IMR-90 (cell line): Measurements from ENCODE around the gene PEAK3. TPM values are rescaled to one million over a fixed set of nuclear protein-coding genes. Genes with fewer than 3 reads are reported as not detected.

Source experiments
- ATAC-seq: fragments of 200-7000 bp; cut with Tn5 transposase; 2 replicates; pipeline ENCODE4 v1.9.1; 2020; ENCODE audit warnings: low read depth, mild to moderate bottlenecking, moderate library complexity
- BruUV-seq: library from RNA; stranded (reverse); fragments of 400-500 nt; replicated peaks from 2 replicates; lab custom pipeline; 2021; lab: Mats Ljungman, UMichigan
- CTCF ChIA-PET: fragments of 300-600 bp; formaldehyde crosslinking; extraction: SDS; loops from one replicate; lab custom pipeline; 2021; ENCODE audit warnings: antibody characterized with exemption; lab: Yijun Ruan, JAX
- POLR2A ChIA-PET: fragments of 300-600 bp; sonication (Branson Sonifier 250); formaldehyde crosslinking; loops from one replicate; lab custom pipeline; 2022; ENCODE audit warnings: antibody characterized with exemption; ENCODE audit not compliant: unreplicated experiment; lab: Charles Lee
- DNase-seq: peaks from one replicate; pipeline ENCODE4 v3.0.0; 2013
- H2AFZ ChIP-seq: replicated peaks from 2 replicates; pipeline ENCODE3; 2013; ENCODE audit warnings: low read length, mild to moderate bottlenecking; ENCODE audit not compliant: poor library complexity
- H2AK5ac ChIP-seq: 2 replicates; pipeline ENCODE4 v1.6.1; 2013; ENCODE audit warnings: low read depth, low read length, inconsistent platforms
- H2AK9ac ChIP-seq: replicated peaks from 2 replicates; pipeline ENCODE3; 2013; ENCODE audit warnings: mild to moderate bottlenecking, low read depth, low read length, moderate library complexity; ENCODE audit not compliant: poor library complexity
- H2BK120ac ChIP-seq: 2 replicates; pipeline ENCODE4 v1.6.1; 2013; ENCODE audit warnings: low read depth, low read length, inconsistent platforms
- H2BK15ac ChIP-seq: 3 replicates; pipeline ENCODE4 v1.6.1; 2013; ENCODE audit warnings: low read depth, low read length, inconsistent platforms
- H2BK20ac ChIP-seq: 2 replicates; pipeline ENCODE4 v1.6.1; 2013; ENCODE audit warnings: low read depth, mild to moderate bottlenecking, inconsistent platforms, low read length, moderate library complexity
- H2BK5ac ChIP-seq: 2 replicates; pipeline ENCODE4 v1.6.1; 2013; ENCODE audit warnings: mild to moderate bottlenecking, low read depth, low read length, inconsistent platforms; ENCODE audit not compliant: poor library complexity, severe bottlenecking
- H3K14ac ChIP-seq: replicated peaks from 2 replicates; pipeline ENCODE4 v1.6.1; 2013; ENCODE audit warnings: low read depth, low read length, inconsistent platforms
- H3K18ac ChIP-seq: 2 replicates; pipeline ENCODE4 v1.6.1; 2013; ENCODE audit warnings: low read depth, low read length, control low read depth
- H3K23ac ChIP-seq: 2 replicates; pipeline ENCODE4 v1.6.1; 2013; ENCODE audit warnings: low read depth, low read length, inconsistent platforms
- H3K27ac ChIP-seq: 2 replicates; pipeline ENCODE4 v1.5.1; 2013; ENCODE audit warnings: mild to moderate bottlenecking, control low read depth, low read length; ENCODE audit not compliant: insufficient read depth
- H3K27me3 ChIP-seq: 2 replicates; pipeline ENCODE4 v1.6.1; 2013; ENCODE audit warnings: low read length; ENCODE audit not compliant: control insufficient read depth, insufficient read depth
- H3K36me3 ChIP-seq: 2 replicates; pipeline ENCODE4 v1.6.1; 2013; ENCODE audit warnings: low read length, mixed read lengths; ENCODE audit not compliant: control insufficient read depth, insufficient read depth
- H3K4ac ChIP-seq: 2 replicates; pipeline ENCODE4 v1.6.1; 2013; ENCODE audit warnings: low read depth, low read length, inconsistent platforms
- H3K4me1 ChIP-seq: 2 replicates; pipeline ENCODE4 v1.6.1; 2013; ENCODE audit warnings: low read length, mixed read lengths; ENCODE audit not compliant: control insufficient read depth, insufficient read depth
- H3K4me2 ChIP-seq: 2 replicates; pipeline ENCODE4 v1.6.1; 2013; ENCODE audit warnings: low read depth, mild to moderate bottlenecking, control low read depth, low read length, moderate library complexity
- H3K4me3 ChIP-seq: 2 replicates; pipeline ENCODE4 v1.5.1; 2013; ENCODE audit warnings: low read depth, mild to moderate bottlenecking, control low read depth, low read length, moderate library complexity; ENCODE audit not compliant: insufficient read depth
- H3K56ac ChIP-seq: 2 replicates; pipeline ENCODE4 v1.6.1; 2013; ENCODE audit warnings: low read length, inconsistent platforms; ENCODE audit not compliant: insufficient read depth; ENCODE audit errors: extremely low read depth
- H3K79me1 ChIP-seq, 2 experiments: 2 replicates each; pipeline ENCODE4 v1.6.1; 2013; ENCODE audit warnings: low read length in 2 of 2, inconsistent platforms in 1 of 2, low read depth in 1 of 2
- H3K9ac ChIP-seq: 2 replicates; pipeline ENCODE4 v1.6.1; 2013; ENCODE audit warnings: low read depth, low read length, control low read depth
- H3K9me1 ChIP-seq: 2 replicates; pipeline ENCODE4 v1.6.1; 2013; ENCODE audit warnings: low read length, inconsistent platforms; ENCODE audit not compliant: insufficient read depth
- H3K9me3 ChIP-seq: 2 replicates; pipeline ENCODE4 v1.6.1; 2013; ENCODE audit warnings: low read length; ENCODE audit not compliant: control insufficient read depth, insufficient read depth
- H4K20me1 ChIP-seq: 2 replicates; pipeline ENCODE4 v1.6.1; 2013; ENCODE audit warnings: low read length, inconsistent platforms; ENCODE audit not compliant: insufficient read depth
- H4K5ac ChIP-seq: 2 replicates; pipeline ENCODE4 v1.6.1; 2013; ENCODE audit warnings: mild to moderate bottlenecking, low read depth, low read length, control low read depth
- H4K8ac ChIP-seq, 2 experiments: 2 replicates each; pipeline ENCODE4 v1.6.1; 2013; ENCODE audit warnings: low read depth in 2 of 2, low read length in 2 of 2, control low read depth in 1 of 2, inconsistent platforms in 1 of 2
- H4K91ac ChIP-seq: 2 replicates; pipeline ENCODE4 v1.6.1; 2013; ENCODE audit warnings: low read depth, low read length, inconsistent platforms; ENCODE audit not compliant: insufficient read depth
- BHLHE40 ChIP-seq: fragments of 150-350 bp; IDR thresholded peaks from 2 replicates; pipeline ENCODE4 v1.6.1; 2016; ENCODE audit warnings: mild to moderate bottlenecking, low read depth, low read length
- CHD1 ChIP-seq: IDR thresholded peaks from 2 replicates; pipeline ENCODE4 v1.6.1; 2012; ENCODE audit warnings: low read depth, low read length, improper control_type of control experiment
- CTCF ChIP-seq: conservative IDR thresholded peaks from 2 replicates; pipeline ENCODE4 v1.5.1; 2012; ENCODE audit warnings: mild to moderate bottlenecking, low read depth, low read length, improper control_type of control experiment
- ELK1 ChIP-seq: fragments of 150-350 bp; IDR thresholded peaks from 2 replicates; pipeline ENCODE4 v1.6.1; 2016; ENCODE audit warnings: low read depth, mild to moderate bottlenecking, low read length, moderate library complexity, borderline replicate concordance
- FOS ChIP-seq: fragments of 150-350 bp; IDR thresholded peaks from 2 replicates; pipeline ENCODE4 v1.6.1; 2016; ENCODE audit warnings: low read depth, low read length
- MAFK ChIP-seq: IDR thresholded peaks from 2 replicates; pipeline ENCODE4 v1.6.1; 2012; ENCODE audit warnings: low read depth, low read length, improper control_type of control experiment
- MAZ ChIP-seq: IDR thresholded peaks from 2 replicates; pipeline ENCODE4 v1.6.1; 2012; ENCODE audit warnings: low read depth, mild to moderate bottlenecking, low read length, improper control_type of control experiment, moderate library complexity, borderline replicate concordance
- MXI1 ChIP-seq: IDR thresholded peaks from 2 replicates; pipeline ENCODE4 v1.6.1; 2012; ENCODE audit warnings: low read depth, mild to moderate bottlenecking, low read length, moderate library complexity, borderline replicate concordance
- NFE2L2 ChIP-seq: fragments of 150-350 bp; IDR thresholded peaks from 2 replicates; pipeline ENCODE4 v1.6.1; 2016; ENCODE audit warnings: low read depth, mild to moderate bottlenecking, low read length
- POLR2A ChIP-seq: IDR thresholded peaks from 2 replicates; pipeline ENCODE4 v1.6.1; 2012; ENCODE audit warnings: mild to moderate bottlenecking, low read depth, low read length
- RAD21 ChIP-seq: IDR thresholded peaks from 2 replicates; pipeline ENCODE4 v1.6.1; 2012; ENCODE audit warnings: low read length, improper control_type of control experiment
- RCOR1 ChIP-seq: IDR thresholded peaks from 2 replicates; pipeline ENCODE4 v1.6.1; 2012; ENCODE audit warnings: mild to moderate bottlenecking, low read length, improper control_type of control experiment; ENCODE audit not compliant: insufficient replicate concordance
- RFX5 ChIP-seq: IDR thresholded peaks from 2 replicates; pipeline ENCODE4 v1.8.0; 2012; ENCODE audit warnings: low read depth, mild to moderate bottlenecking, low read length, moderate library complexity
- SMC3 ChIP-seq: fragments of 150-350 bp; IDR thresholded peaks from 2 replicates; pipeline ENCODE4 v1.6.1; 2016; ENCODE audit warnings: low read depth, mild to moderate bottlenecking, antibody characterized with exemption, low read length, moderate library complexity
- USF2 ChIP-seq: fragments of 150-350 bp; IDR thresholded peaks from 2 replicates; pipeline ENCODE4 v1.6.1; 2017; ENCODE audit warnings: mild to moderate bottlenecking, antibody characterized with exemption, low read length, low read depth
- WGBS, 2 experiments: methylation state at CpG; one replicate each; pipeline versions ENCODE4 v1.1.5 to v1.1.7; 2013; ENCODE audit warnings: missing lambda C conversion rate in 2 of 2; ENCODE audit not compliant: insufficient read length in 1 of 2; ENCODE audit errors: extremely low coverage in 2 of 2; 5-methylcytosine and 5-hydroxymethylcytosine counted together
- dilution Hi-C: fragments of 300-500 bp; cut with HindIII; formaldehyde crosslinking; loops from one replicate; pipeline ENCODE4 v1.14.3; 2018; ENCODE audit warnings: low sequenced_read_pairs; ENCODE audit not compliant: unreplicated experiment
- in situ Hi-C: fragments of 300-500 bp; cut with MboI; formaldehyde crosslinking; loops from 3 replicates; pipeline ENCODE4 v1.14.3; 2019; ENCODE audit warnings: low sequenced_read_pairs, inconsistent platforms, mixed read lengths
- intact Hi-C: fragments of 100-400 bp; cut with micrococcal nuclease; formaldehyde crosslinking; loops from 2 replicates; pipeline ENCODE4 v1.10.0; 2022
- polyA plus RNA-seq, 3 experiments: library from polyadenylated mRNA; depleted of rRNA; stranded (reverse); fragments of >200 nt; gene quantifications; 2 replicates each; pipeline ENCODE4 v1.2.3, GENCODE V29; 2012; ENCODE audit warnings: low replicate concordance in 1 of 3
- total RNA-seq: library from RNA; depleted of rRNA; stranded (reverse); fragments of >200 nt; gene quantifications from 2 replicates; pipeline ENCODE4 v1.2.3, GENCODE V29; 2012

Gene PEAK3
- total and polyA plus RNA-seq, 2 of the 4 experiments (the other 2 are of a cell fraction) = under 0.01 to 0.09 TPM

GRCh38 chr19:2228157-2229030, 53.6 kb downstream of the PEAK3 start:
- Histone ChIP-seq H2AFZ (no peak overlapping the region), H3K9me1 (no peaks in the 10 kb centered on the region), H4K91ac (no peak overlapping the region), H3K4me3 (no peak overlapping the region), H2BK120ac (no peak overlapping the region), H2BK5ac (no peak overlapping the region), H2BK20ac (no peak overlapping the region), H2AK9ac (no peak overlapping the region), H3K27me3 (no peaks in the 10 kb centered on the region), H3K9me3 (no peaks in the 10 kb centered on the region), H3K27ac (no peak overlapping the region), H2BK15ac (no peak overlapping the region), H2AK5ac (no peak overlapping the region), H3K4ac (no peak overlapping the region), H4K5ac (no peak overlapping the region), H3K9ac (no peak overlapping the region), H3K4me2 (no peak overlapping the region), H4K8ac (no peak overlapping the region), H3K4me1 (no peaks in the 10 kb centered on the region), H3K14ac (no peak overlapping the region), H4K20me1 (peaks cover 26% of the 10 kb centered on the region), H3K79me1 (peaks cover 9 to 34% of the 10 kb centered on the region in 2 experiments), H3K18ac (no peak overlapping the region), H3K56ac (no peak overlapping the region), H3K36me3 (peaks cover 76% of the 10 kb centered on the region), H3K23ac (no peak overlapping the region)
- dilution Hi-C loops (no loop called here), in situ Hi-C loops (no loop called here), intact Hi-C loops (no loop called here)
- 94% methylated on average over 39 of the region's 48 CpGs; no CpG with 5 or more reads in 1 of the 2 experiments for WGBS, 2 experiments
- ChIA-PET CTCF (no interaction called here), POLR2A (interaction anchor here (0.9 kb wide), 1 partner anchor 10 kb away, joined by 22 read pairs; no protein-coding TSS in a partner anchor)
- DNase-seq = no peak
- no TSS peak for BruUV-seq
- no peak for ATAC-seq
- TF ChIP-seq RAD21 (no peak), MXI1 (no peak), CHD1 (no peak), RCOR1 (no peak), SMC3 (no peak), NFE2L2 (no peak), ELK1 (no peak), MAZ (no peak), BHLHE40 (no peak), RFX5 (no peak), MAFK (no peak), CTCF (no peak), POLR2A (no peak), USF2 (no peak), FOS (no peak)
